Measurements from ENCODE around the gene ROR1.

Gene ROR1

DNA sequence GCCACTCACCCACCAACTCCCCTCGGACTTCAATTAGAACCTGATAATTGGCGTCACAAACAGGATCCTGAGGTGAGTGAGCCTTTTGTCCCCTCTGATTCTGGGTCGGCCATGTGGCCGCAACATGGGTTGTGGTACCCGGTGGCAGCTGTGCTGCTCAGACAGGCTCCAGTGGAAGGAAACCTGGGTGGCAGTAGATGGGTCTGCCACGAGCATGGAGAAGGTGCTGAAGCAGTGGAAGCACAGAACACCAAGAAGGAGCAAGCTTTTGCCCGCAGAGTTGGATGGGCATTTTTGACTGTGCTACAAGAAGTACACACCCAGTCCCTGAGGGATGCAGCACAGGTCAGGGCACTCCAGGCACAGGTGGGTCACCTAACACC lies 413.1 kb downstream of the ROR1 start:
- Histone ChIP-seq H3K4me2 (ENCODE audit: insufficient read depth, low read length) (no peak overlapping the region), H3K9ac (ENCODE audit: low read depth, low read length) (no peak overlapping the region), H3K27ac (ENCODE audit: low read length) (no peak overlapping the region), H3K4me1 (ENCODE audit: insufficient read depth, low read length) (no peaks in the 10 kb centered on the region), H3K27me3 (ENCODE audit: insufficient read depth, low read length, poor library complexity) (no peaks in the 10 kb centered on the region), H2AFZ (ENCODE audit: low read depth, low read length) (no peak overlapping the region), H3K4me3 (ENCODE audit: low read depth in 1 of 2, low read length in 2 of 2) (no peak overlapping the region), H4K20me1 (ENCODE audit: insufficient read depth, low read length) (no peaks in the 10 kb centered on the region), H3K36me3 (ENCODE audit: insufficient read depth, low read length) (no peaks in the 10 kb centered on the region), H3K79me2 (ENCODE audit: insufficient read depth, low read length) (no peaks in the 10 kb centered on the region), H3K9me3 (ENCODE audit: insufficient read depth, low read length, severe bottlenecking) (peaks cover 3% of the 10 kb centered on the region)
- DNase-seq (no peak), ATAC-seq (ENCODE audit: insufficient read depth, low read depth) (no peak)
- TF ChIP-seq, protein P1, sequence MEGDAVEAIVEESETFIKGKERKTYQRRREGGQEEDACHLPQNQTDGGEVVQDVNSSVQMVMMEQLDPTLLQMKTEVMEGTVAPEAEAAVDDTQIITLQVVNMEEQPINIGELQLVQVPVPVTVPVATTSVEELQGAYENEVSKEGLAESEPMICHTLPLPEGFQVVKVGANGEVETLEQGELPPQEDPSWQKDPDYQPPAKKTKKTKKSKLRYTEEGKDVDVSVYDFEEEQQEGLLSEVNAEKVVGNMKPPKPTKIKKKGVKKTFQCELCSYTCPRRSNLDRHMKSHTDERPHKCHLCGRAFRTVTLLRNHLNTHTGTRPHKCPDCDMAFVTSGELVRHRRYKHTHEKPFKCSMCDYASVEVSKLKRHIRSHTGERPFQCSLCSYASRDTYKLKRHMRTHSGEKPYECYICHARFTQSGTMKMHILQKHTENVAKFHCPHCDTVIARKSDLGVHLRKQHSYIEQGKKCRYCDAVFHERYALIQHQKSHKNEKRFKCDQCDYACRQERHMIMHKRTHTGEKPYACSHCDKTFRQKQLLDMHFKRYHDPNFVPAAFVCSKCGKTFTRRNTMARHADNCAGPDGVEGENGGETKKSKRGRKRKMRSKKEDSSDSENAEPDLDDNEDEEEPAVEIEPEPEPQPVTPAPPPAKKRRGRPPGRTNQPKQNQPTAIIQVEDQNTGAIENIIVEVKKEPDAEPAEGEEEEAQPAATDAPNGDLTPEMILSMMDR (IDR thresholded peaks at IDR 0.05; ENCODE audit: borderline replicate concordance, extremely low read depth, low read length, poor library complexity, severe bottlenecking): no peak
- TF ChIP-seq EZH2 (IDR thresholded peaks at IDR 0.05; ENCODE audit: borderline replicate concordance, low read depth, low read length, severe bottlenecking): no peak

DNA sequence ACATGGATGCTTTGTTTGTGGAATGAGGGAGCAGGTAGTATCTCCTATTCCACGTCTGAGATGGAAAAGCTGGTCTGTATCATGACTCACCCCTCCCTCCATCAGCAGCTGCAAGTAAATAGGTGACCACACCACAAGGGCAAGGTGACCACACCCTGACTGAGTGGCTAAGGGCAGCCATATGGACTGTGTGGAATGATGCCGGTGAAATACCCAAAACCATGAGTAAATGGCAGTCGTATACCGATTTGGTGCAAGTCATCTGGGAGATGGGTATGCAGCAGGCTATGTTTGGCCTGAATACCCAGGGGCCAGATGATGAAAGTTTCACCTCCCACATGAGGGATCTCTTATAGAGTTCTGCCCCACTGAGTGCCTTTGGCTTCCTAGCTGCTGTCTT lies 413.8 kb downstream of the ROR1 start:
- no peak for TF ChIP-seq EZH2 (IDR thresholded peaks at IDR 0.05; ENCODE audit: borderline replicate concordance, low read depth, low read length, severe bottlenecking)
- TF ChIP-seq, protein P1 (IDR thresholded peaks at IDR 0.05; ENCODE audit: borderline replicate concordance, extremely low read depth, low read length, poor library complexity, severe bottlenecking): no peak
- H3K9me3 ChIP-seq (ENCODE audit: insufficient read depth, low read length, severe bottlenecking): peaks cover 8% of the 10 kb centered on the region
- H3K79me2 ChIP-seq (ENCODE audit: insufficient read depth, low read length): no peaks in the 10 kb centered on the region
- H3K4me2 ChIP-seq (ENCODE audit: insufficient read depth, low read length): no peak overlapping the region
- ATAC-seq (ENCODE audit: insufficient read depth, low read depth) (no peak), DNase-seq (no peak)
- no peaks in the 10 kb centered on the region for H4K20me1 ChIP-seq (ENCODE audit: insufficient read depth, low read length)
- no peak overlapping the region for H3K4me3 ChIP-seq (ENCODE audit: low read depth in 1 of 2, low read length in 2 of 2)
- no peaks in the 10 kb centered on the region for H3K36me3 ChIP-seq (ENCODE audit: insufficient read depth, low read length)
- H3K27me3 ChIP-seq (ENCODE audit: insufficient read depth, low read length, poor library complexity): no peaks in the 10 kb centered on the region
- H2AFZ ChIP-seq (ENCODE audit: low read depth, low read length): no peak overlapping the region
- H3K27ac ChIP-seq (ENCODE audit: low read length): no peak overlapping the region
- H3K9ac ChIP-seq (ENCODE audit: low read depth, low read length): no peak overlapping the region
- H3K4me1 ChIP-seq (ENCODE audit: insufficient read depth, low read length): no peaks in the 10 kb centered on the region

DNA sequence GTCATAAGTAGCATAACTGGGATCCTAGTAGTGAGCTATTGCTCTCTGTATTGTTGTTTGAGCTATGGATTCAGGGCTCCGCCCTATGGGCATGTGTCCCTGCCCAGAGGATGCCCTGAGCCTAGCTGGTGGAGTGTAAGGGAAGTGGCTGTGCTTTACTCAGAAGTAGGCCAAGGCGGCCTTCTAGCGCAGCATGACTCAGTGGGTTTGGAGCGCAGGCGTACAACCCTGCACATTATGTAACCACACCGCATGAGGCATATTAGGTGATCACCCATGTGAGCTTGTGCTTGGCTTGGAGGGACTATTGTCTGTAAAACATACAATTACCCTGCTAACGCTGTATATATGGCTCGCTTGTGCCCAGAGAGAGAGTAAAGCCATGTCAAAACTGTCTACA lies 418.5 kb downstream of the ROR1 start:
- no peak overlapping the region for H3K9ac ChIP-seq (ENCODE audit: low read depth, low read length)
- DNase-seq: no peak
- no peak for TF ChIP-seq EZH2 (IDR thresholded peaks at IDR 0.05; ENCODE audit: borderline replicate concordance, low read depth, low read length, severe bottlenecking)
- TF ChIP-seq, protein P1 (IDR thresholded peaks at IDR 0.05; ENCODE audit: borderline replicate concordance, extremely low read depth, low read length, poor library complexity, severe bottlenecking): no peak
- no peaks in the 10 kb centered on the region for H3K27me3 ChIP-seq (ENCODE audit: insufficient read depth, low read length, poor library complexity)
- no peaks in the 10 kb centered on the region for H3K79me2 ChIP-seq (ENCODE audit: insufficient read depth, low read length)
- no peak overlapping the region for H3K4me3 ChIP-seq (ENCODE audit: low read depth in 1 of 2, low read length in 2 of 2)
- H3K4me1 ChIP-seq (ENCODE audit: insufficient read depth, low read length): no peaks in the 10 kb centered on the region
- no peak overlapping the region for H3K4me2 ChIP-seq (ENCODE audit: insufficient read depth, low read length)
- peaks cover 8% of the 10 kb centered on the region for H3K9me3 ChIP-seq (ENCODE audit: insufficient read depth, low read length, severe bottlenecking)
- no peaks in the 10 kb centered on the region for H4K20me1 ChIP-seq (ENCODE audit: insufficient read depth, low read length)
- H2AFZ ChIP-seq (ENCODE audit: low read depth, low read length): no peak overlapping the region
- no peaks in the 10 kb centered on the region for H3K36me3 ChIP-seq (ENCODE audit: insufficient read depth, low read length)
- no peak overlapping the region for H3K27ac ChIP-seq (ENCODE audit: low read length)
- no peak for ATAC-seq (ENCODE audit: insufficient read depth, low read depth)
